ENCODE data around the gene IZUMO4. TPM values are rescaled to one million over a fixed set of nuclear protein-coding genes. Genes with fewer than 3 reads are reported as not detected.

Gene IZUMO4
- 0.15 TPM in 1 of 2 replicates, not detected in the other for total RNA-seq (2014; rRNA removed; shearing (Covaris generic))

- peak; percentile 92 for DNase-seq (ENCODE audit: low read depth)
Measured at GRCh38 chr19:2096480-2097202, at the start of gene IZUMO4. IZUMO4 (plus strand) TSS chr19:2096915; CDS start chr19:2096946, 31 bp downstream.

GRCh38 chr19:2047076-2047448, 49.7 kb upstream of the IZUMO4 start:
- DNase-seq (ENCODE audit: low read depth) = no peak

GRCh38 chr19:2047449-2048103, 49.1 kb upstream of the IZUMO4 start:
- DNase-seq (ENCODE audit: low read depth) = peak; percentile 70

- DNase-seq (ENCODE audit: low read depth) = no peak
Measured at GRCh38 chr19:2048104-2048958, 48.4 kb upstream of the IZUMO4 start.

GRCh38 chr19:2048959-2049740, 47.6 kb upstream of the IZUMO4 start:
- DNase-seq (ENCODE audit: low read depth) = peak; percentile 54

- DNase-seq (ENCODE audit: low read depth) = peak; percentile 84
Measured at GRCh38 chr19:2049741-2050348, 46.9 kb upstream of the IZUMO4 start.

GRCh38 chr19:2050349-2050990, 46.2 kb upstream of the IZUMO4 start:
- DNase-seq (ENCODE audit: low read depth) = no peak

- DNase-seq (ENCODE audit: low read depth) = peak; percentile 74
Measured at GRCh38 chr19:2050991-2051772, 45.5 kb upstream of the IZUMO4 start, which contains the start of gene MKNK2. MKNK2 (minus strand) TSS chr19:2051244; CDS start chr19:2050851, 393 bp downstream.

- peak; percentile 45 for DNase-seq (ENCODE audit: low read depth)
Measured at GRCh38 chr19:2051773-2052704, 44.7 kb upstream of the IZUMO4 start.

GRCh38 chr19:2053601-2054389, 42.9 kb upstream of the IZUMO4 start:
- DNase-seq (ENCODE audit: low read depth) = no peak

GRCh38 chr19:2054763-2055162, 42.0 kb upstream of the IZUMO4 start:
- DNase-seq (ENCODE audit: low read depth) = no peak

GRCh38 chr19:2055931-2056836, 40.5 kb upstream of the IZUMO4 start:
- peak; percentile 71 for DNase-seq (ENCODE audit: low read depth)

GRCh38 chr19:2056837-2057192, 39.9 kb upstream of the IZUMO4 start:
- no peak for DNase-seq (ENCODE audit: low read depth)

GRCh38 chr19:2057484-2058469, 38.9 kb upstream of the IZUMO4 start:
- DNase-seq (ENCODE audit: low read depth) = no peak

All from M059J (cell line).